Renal cortex interstitium (tissue), 15 donors: Measurements from ENCODE around the gene SLC26A8. TPM values are rescaled to one million over a fixed set of nuclear protein-coding genes. Genes with fewer than 3 reads are reported as not detected.
A peak's percentile ranks its signal among the peaks of the same experiment; 100 is the strongest.

ENCODE experiments used
- DNase-seq, 11 donors: peaks; one replicate each; pipeline ENCODE4 v3.0.0-alpha.2; 2013; ENCODE audit warnings: low read depth in 9 of 11, low spot score in 4 of 11; ENCODE audit errors: extremely low read depth in 1 of 11
- long read RNA-seq, 16 experiments: transcript quantifications; one replicate each; lab custom pipeline, GENCODE V29; 2026
- polyA plus RNA-seq, 3 donors: library from polyadenylated mRNA; unstranded; fragments of 120-200 nt; gene quantifications; one replicate each; pipeline ENCODE4 v1.2.1, GENCODE V29; 2013; ENCODE audit not compliant: insufficient read length in 3 of 3

SLC26A8 gene, protein sequence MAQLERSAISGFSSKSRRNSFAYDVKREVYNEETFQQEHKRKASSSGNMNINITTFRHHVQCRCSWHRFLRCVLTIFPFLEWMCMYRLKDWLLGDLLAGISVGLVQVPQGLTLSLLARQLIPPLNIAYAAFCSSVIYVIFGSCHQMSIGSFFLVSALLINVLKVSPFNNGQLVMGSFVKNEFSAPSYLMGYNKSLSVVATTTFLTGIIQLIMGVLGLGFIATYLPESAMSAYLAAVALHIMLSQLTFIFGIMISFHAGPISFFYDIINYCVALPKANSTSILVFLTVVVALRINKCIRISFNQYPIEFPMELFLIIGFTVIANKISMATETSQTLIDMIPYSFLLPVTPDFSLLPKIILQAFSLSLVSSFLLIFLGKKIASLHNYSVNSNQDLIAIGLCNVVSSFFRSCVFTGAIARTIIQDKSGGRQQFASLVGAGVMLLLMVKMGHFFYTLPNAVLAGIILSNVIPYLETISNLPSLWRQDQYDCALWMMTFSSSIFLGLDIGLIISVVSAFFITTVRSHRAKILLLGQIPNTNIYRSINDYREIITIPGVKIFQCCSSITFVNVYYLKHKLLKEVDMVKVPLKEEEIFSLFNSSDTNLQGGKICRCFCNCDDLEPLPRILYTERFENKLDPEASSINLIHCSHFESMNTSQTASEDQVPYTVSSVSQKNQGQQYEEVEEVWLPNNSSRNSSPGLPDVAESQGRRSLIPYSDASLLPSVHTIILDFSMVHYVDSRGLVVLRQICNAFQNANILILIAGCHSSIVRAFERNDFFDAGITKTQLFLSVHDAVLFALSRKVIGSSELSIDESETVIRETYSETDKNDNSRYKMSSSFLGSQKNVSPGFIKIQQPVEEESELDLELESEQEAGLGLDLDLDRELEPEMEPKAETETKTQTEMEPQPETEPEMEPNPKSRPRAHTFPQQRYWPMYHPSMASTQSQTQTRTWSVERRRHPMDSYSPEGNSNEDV
- polyA plus RNA-seq: under 1 TPM; 0.23 to 0.44 (median 0.27) TPM
- long read RNA-seq, donor 1: 0 reads
- long read RNA-seq, donor 2: 0 reads
- long read RNA-seq, donor 3: 0 reads
- long read RNA-seq, donor 4: 0 reads
- long read RNA-seq, donor 5: 0 reads
- long read RNA-seq, donor 6: 0 reads
- long read RNA-seq, donor 7: 0 reads
- long read RNA-seq, donor 8: 0 reads
- long read RNA-seq, donor 9: 0 reads
- long read RNA-seq, donor 10: 0 reads
- long read RNA-seq, donor 11: 0 reads
- long read RNA-seq, donor 12: 0 reads
- long read RNA-seq, donor 13: 0 reads
- long read RNA-seq, donor 14: 0 reads
- long read RNA-seq, donor 15: 0 reads
- long read RNA-seq, donor 16: 0 reads

DNA sequence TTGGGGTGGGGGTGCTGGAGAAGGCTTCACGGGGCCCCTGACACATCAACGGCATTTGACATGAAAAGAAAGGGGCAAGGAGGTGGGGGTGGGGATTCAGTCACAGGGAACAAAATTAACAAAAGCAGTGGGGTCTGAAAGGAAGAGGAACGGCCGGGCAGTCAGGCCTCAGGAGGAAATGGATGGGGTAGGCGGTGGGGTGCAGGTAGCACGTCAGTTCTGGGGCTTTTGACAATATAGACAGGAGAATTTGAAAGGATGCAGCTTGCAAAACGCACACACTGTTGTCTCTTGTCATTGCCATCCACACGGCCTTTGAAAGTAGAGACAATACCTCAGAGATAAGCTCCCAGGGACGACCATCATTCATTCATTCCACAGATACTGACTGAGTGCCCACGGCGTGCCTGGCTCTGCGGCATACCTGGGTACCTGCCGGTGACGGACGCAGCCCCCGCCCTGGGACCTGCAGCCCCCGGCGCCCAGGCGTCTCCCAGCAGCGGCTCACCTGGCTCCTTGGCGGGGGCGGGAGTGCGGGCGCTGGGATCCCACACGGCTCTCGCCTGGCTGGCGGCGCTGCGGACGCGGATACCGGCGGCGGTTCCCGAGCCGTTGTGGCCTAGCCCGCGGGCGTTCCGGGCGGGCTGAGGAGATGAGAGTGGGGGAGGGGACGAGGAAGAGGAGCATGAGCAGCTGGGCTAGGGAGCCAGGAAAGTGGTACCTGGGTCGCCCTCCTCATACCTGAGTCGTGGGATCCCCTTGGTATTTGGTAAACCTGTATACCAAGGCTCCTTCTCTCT lies at the start of gene SLC26A8:
Gene SLC26A8, minus strand, starts transcription at position 646 of the 800 bp plus-strand sequence. CDS start 4,934 bp downstream, outside the sequence.
- DNase-seq: peak in 1 of 11 donors; percentile 12

DNA sequence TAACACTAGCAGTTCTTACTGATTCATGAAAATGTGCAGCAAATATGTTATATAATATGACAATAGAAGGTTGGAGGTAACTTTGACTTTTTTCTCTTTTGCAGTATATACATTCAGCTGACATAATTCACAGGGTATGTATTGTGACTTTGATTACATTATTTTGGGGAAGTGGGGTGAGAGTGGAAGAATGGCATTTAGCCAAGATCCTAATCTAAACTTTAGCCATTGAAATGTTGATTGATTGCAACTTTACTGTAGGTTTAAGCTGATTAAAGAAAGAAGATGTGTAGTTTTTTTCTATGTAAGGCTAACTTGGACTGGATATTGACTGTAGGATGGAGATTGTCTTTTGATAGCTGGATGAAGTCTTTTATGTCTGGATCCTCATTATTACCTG lies 49.1 kb upstream of the SLC26A8 start:
- DNase-seq: no peak

DNA sequence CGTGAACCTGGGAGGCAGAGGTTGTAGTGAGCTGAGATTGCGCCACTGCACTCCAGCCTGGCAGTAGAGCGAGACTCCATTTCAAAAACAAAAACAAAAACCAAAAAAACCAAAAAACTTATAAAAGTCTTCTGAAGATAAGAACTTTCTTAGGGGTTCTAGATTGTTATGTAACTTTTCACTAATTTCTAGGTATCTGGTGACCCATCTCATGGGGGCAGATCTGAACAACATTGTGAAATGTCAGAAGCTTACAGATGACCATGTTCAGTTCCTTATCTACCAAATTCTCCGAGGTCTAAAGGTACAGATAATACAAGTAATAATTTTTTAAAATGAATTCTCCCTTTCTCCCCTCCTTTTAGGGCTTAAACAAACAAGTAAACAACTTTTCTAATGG lies 48.2 kb upstream of the SLC26A8 start:
- no peak for DNase-seq

DNA sequence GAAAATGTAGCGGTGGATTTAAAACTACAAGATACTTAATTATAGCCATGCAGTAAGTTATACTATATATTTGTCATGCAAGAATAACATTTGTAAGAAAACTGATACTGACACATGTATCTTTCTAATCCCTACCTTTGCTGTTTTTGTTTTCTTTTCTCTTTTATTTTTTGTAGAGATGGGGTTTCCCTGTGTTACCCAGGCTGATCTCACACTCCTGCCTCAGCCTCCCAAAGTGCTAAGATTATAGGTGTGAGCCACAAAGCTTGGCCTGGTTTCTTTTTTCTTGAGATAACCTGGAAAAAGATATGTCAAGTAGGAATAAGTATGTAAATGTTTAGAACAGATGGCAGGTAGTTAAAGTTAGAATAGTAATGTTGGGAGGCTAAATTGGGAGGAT lies 47.3 kb upstream of the SLC26A8 start:
- no peak for DNase-seq

DNA sequence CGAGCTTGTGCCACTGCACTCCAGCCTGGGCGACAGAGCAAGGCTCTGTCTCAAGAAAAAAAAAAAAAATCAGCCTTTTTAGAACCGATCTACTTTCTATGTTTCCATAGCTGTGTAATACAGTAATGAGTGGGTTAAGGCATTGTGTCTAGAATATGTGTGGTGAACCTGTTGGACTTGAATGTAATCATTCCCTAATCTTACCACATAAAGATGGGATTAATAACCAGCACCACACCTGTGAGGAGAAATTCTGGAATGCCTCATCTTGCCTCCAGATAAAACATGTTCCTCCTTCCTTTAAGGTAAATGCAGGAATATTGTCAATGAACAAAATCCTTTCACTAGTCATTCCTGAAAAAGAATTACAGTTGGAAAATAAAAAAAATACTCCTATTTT lies 46.8 kb upstream of the SLC26A8 start:
- no peak for DNase-seq

DNA sequence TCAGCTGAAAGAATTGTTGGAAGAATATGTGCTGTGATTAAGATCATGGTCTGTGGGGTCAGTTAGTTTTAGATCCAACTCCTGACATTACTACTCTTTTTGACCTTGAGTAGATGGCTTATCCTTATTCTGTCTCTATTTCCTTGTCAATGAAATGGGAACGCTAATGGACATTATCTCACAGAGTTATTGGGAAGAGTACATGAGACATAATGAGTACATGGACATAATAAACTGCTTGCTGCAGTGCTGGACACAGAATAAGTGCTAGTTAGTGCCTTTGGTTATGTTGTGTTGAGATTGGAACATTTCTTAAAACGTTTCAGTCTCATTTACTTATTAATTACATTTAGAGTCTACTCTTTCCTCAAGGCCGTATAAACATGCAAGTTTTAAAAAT lies 45.8 kb upstream of the SLC26A8 start:
- DNase-seq: no peak

DNA sequence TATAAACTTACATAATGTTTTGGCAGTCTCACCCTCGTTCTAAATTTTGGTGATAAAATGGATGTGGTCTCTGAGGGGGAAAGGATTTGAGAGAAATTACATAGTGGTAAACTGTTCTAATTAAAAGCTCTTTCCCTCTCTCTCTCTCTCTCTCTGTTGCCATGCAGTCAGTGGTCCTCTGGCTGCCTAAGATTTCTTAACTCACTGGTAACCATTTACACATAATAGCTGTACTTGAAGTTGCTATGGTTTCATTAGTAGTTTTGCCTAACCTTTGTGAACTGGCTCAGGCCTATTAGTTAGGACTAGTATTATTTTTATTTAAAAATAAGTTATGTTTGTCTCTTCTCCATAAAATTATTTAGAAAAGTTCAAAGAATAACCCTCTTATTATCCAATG lies 45.1 kb upstream of the SLC26A8 start:
- no peak for DNase-seq

DNA sequence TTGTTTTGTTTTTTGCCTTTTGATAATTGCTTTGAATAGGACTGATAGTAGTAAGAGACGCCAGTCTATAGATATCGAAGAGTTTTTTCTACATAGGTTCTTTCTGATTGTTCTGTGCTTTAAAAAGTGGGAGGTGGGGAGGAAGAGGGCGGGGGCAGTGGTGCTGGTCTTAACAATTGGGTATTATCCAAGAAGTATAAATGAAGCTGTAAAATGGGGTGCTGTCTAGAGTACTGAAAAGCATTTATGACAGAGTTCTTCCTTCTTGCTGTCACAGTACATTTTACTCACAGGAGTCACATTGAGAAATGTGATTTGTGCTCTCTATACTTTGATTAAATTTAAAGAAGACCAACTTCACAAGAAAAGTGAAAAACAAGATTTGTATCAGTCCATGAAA lies 44.1 kb upstream of the SLC26A8 start:
- DNase-seq: no peak

DNA sequence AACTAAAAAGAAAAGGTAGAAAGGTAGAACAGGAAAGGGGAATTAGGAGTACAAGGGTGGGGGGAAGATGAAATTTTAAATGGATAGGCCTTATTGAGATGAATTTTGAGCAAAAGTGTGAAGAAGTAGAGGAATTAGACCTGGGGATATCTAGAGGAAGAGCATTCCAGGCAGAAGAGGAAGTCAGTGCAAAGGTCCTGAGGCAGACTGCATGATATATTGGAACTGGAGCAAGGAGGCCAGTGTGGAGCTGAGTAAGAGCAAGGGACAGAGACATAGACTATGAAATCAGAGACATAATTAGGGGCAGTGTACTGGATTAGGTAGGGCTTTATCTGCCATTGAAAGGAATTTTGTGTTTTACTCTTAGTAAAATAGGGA lies 43.6 kb upstream of the SLC26A8 start:
- no peak for DNase-seq

DNA sequence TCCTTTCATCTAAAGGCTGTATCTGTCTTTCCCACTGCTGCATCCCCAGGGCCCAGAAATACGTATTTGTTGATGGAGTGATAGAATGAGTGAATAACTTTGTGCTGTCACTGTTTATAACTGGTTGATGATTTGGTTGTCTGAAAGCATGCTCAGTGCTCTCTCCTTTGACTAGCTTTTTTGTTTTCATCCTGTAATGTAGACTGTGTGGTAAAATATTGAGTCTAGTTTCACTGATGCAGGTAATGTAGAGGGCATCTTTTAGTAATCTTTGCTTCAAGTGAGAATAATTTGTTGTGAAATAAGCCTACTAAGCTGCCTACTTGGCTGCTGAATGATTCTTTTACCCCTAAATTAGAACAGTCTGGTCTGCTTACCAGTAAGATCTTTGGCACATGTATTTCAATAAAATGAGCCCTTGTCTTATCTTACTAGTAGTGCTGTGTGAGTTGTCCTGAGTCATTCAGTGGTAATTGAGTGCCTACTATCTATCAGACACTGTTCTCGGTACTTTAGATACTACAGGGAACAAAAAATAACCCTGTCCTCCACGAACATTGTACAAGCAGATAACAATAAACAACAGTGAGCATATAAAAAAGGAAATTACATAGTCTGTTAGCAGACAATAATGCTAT lies 43.1 kb upstream of the SLC26A8 start:
- no peak for DNase-seq

DNA sequence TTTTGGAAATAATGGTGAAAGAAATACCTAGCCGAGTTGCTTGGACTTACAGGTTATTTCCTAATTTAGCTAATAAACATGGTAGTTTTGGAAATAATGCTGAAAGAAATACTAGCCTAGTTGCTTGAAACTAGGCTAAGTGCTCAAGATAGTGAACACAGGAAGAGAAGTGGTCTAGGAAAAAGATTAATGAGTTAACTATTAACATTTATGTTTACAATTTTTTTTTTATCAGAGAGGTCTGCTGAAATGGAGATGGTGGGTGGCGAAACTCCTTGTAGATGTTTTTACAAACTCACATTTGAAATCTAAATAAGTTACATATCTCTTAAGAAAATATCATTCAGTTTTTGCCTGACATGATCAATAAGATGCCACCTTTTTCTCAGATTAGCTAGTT lies 42.4 kb upstream of the SLC26A8 start:
- no peak for DNase-seq

DNA sequence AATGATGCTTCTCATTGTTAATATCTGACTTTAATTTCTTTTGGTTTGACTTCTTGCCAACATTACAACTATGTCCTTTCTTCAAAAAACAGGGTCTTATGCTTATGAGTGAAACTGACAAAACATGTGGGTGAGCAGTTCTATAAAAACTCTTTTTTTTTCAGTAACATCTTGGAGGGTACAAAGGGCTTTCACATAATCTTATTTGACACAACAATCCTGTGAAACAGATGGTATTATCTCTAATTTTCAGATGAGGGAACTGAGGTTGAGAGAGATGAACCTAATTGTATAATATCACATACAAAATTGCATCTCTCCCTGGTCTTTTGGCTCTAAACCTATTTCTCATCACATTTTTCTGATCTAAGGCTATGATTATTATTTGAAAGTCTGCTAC lies 41.5 kb upstream of the SLC26A8 start:
- no peak for DNase-seq

DNA sequence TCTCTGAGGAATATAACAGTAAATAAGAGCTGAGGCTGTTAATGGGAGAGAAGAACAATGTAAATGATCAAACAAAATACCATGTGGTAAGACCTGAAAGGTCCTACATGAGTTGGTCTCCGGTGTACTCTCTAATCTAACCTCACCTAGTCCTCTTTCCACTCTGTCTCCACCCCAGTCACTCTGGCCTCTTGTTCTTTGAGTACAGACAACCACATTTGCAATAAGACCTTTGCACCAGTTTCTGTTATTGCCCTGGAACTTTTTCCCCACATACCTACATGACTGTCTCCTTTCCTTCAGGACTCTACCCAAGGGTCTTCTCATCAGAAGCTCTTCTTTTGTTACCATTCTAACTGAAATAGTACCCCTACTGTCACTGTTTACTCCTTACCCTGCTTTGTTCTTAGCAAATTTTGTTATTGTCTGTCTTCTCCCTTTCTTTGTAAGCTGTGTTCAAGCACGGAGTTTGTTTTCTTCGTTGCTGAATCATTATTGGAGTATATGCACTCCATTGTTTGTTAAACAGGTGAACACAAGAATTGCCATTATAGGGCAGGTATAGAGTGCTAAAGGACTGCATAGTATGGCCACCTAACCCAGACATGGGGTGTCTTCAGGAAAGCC lies 40.4 kb upstream of the SLC26A8 start:
- no peak for DNase-seq

DNA sequence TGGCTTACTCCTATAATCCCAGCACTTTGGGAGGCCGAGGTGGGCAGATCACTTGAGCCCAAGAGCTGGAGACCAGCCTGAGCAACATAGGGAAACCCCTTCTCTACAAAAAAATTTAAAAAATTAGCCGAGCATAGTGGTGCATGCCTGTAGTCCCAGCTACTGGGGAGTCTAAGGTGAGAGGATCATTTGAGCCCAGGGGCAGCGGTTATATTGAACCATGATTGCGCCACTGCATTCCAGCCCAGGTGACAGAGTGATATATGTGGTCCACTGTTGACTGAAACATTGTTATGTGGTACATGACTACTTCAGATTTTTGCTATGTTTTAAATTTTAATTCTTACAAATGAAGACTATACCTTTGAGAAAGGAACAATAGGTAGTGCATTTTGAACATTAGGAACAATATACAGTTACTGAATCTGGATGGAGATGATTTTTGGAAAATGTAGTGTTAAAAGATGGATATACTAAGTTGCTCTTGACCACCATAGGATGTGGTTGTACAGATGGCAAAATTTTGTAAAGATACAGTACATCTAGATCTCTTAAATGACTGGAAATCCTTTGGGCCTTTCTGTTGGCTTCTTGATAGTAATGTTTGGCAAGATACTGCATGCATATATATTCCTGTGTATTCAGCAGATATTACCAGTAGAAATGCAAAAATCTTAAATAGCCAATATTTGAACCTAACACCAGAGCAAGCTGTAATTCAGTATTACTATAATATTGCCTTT lies 39.0 kb upstream of the SLC26A8 start:
- no peak for DNase-seq

DNA sequence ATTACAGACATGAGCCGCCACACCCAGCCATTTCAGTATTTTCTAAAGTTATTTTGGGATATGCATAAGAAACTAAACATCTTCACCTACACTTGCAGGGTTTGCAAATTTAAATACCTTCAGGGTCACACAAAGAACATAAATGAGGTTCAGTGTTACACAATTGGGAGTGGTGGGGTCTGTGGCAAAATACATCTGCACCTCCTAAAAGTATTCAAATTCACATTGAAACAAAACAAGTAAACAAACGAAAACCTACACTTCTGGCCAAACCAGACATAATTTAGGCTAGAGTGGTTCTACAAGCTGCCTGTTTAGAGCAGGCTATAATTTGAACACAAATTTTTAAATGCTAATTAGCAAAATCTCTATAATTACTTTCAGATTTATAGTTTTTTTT lies 37.8 kb upstream of the SLC26A8 start:
- DNase-seq: no peak

DNA sequence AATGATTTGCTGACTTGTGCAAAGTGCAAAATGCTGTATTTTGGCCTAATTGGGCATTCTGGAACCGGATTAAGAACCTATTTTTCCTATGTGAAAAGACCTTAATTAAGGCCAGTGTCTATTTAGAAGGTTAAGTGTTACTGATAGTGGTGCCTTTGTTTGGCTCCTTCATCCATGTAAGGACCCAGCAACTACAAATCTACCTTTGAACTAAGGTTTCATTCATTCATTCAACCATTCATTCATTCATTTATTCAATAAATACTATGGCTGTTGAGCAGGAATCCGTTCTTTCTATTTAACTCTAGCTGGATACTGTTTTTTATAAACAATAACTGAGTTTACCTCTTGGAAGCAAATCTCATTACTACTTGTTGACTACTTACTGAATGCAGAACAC lies 36.8 kb upstream of the SLC26A8 start:
- no peak for DNase-seq

DNA sequence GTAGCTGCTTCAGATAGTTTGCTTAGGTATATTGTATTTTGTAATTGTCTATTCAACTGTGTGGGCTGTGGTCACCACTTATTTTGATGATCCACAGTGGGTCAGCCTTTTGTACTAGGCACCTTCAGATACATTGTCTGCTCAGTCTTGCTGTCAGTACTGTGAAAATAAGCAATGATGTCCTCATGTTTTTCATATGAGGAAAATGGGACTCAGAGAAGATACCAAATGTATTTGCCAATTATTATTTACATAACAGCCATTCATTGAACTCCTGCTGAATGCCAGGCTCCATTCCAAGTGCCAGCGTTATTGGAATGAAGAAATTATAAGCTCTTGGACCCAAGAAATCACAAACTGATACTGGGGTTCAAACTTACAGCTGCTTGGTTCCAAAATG lies 31.7 kb upstream of the SLC26A8 start:
- no peak for DNase-seq
